GM21825 (cell line): ENCODE measurements around the gene PTPRT.

Experiments
- ATAC-seq: cut with Tn5 transposase; IDR thresholded peaks from one replicate; pipeline ENCODE4 v1.9.1; 2021; ENCODE audit warnings: mild to moderate bottlenecking, moderate library complexity; ENCODE audit not compliant: unreplicated experiment

PTPRT gene

GRCh38 chr20:42978184-42978974 is 211.3 kb downstream of the PTPRT start:
- no peak for ATAC-seq

- ATAC-seq: no peak
These were observed 213.7 kb downstream of the PTPRT start for GRCh38 chr20:42975974-42976373.

- ATAC-seq: no peak
These were observed 215.4 kb downstream of the PTPRT start for GRCh38 chr20:42974347-42974746.

- no peak for ATAC-seq
These were observed 217.1 kb downstream of the PTPRT start for GRCh38 chr20:42972591-42972990.

- ATAC-seq: no peak
These were observed 221.0 kb downstream of the PTPRT start for GRCh38 chr20:42968746-42969145.

- ATAC-seq: no peak
These were observed 225.9 kb downstream of the PTPRT start for GRCh38 chr20:42963796-42964195.

GRCh38 chr20:42961771-42962170 is 227.9 kb downstream of the PTPRT start:
- ATAC-seq: no peak

GRCh38 chr20:42959996-42960395 is 229.7 kb downstream of the PTPRT start:
- no peak for ATAC-seq

- ATAC-seq: no peak
These were observed 231.2 kb downstream of the PTPRT start for GRCh38 chr20:42958367-42959069.

- ATAC-seq: no peak
These were observed 232.0 kb downstream of the PTPRT start for GRCh38 chr20:42957704-42958095.

- no peak for ATAC-seq
These were observed 232.5 kb downstream of the PTPRT start for GRCh38 chr20:42957018-42957703.

GRCh38 chr20:42955713-42956112 is 234.0 kb downstream of the PTPRT start:
- no peak for ATAC-seq

GRCh38 chr20:42954951-42955350 is 234.8 kb downstream of the PTPRT start:
- ATAC-seq: no peak

- no peak for ATAC-seq
These were observed 239.8 kb downstream of the PTPRT start for GRCh38 chr20:42949950-42950349.

GRCh38 chr20:42945234-42945994 is 244.3 kb downstream of the PTPRT start:
- ATAC-seq: no peak

GRCh38 chr20:42941629-42942028 is 248.1 kb downstream of the PTPRT start:
- ATAC-seq: no peak

GRCh38 chr20:42938441-42939205 is 251.1 kb downstream of the PTPRT start:
- no peak for ATAC-seq

- no peak for ATAC-seq
These were observed 253.2 kb downstream of the PTPRT start for GRCh38 chr20:42936482-42936881.

- ATAC-seq: no peak
These were observed 265.5 kb downstream of the PTPRT start for GRCh38 chr20:42924215-42924614.

GRCh38 chr20:42923348-42923918 is 266.3 kb downstream of the PTPRT start:
- no peak for ATAC-seq
